ENCODE measurements around the gene DCXR. TPM values are rescaled to one million over a fixed set of nuclear protein-coding genes. Genes with fewer than 3 reads are reported as not detected.

The DCXR gene
- total RNA-seq, 1 experiment from 2014 or later: 135 TPM

DNA sequence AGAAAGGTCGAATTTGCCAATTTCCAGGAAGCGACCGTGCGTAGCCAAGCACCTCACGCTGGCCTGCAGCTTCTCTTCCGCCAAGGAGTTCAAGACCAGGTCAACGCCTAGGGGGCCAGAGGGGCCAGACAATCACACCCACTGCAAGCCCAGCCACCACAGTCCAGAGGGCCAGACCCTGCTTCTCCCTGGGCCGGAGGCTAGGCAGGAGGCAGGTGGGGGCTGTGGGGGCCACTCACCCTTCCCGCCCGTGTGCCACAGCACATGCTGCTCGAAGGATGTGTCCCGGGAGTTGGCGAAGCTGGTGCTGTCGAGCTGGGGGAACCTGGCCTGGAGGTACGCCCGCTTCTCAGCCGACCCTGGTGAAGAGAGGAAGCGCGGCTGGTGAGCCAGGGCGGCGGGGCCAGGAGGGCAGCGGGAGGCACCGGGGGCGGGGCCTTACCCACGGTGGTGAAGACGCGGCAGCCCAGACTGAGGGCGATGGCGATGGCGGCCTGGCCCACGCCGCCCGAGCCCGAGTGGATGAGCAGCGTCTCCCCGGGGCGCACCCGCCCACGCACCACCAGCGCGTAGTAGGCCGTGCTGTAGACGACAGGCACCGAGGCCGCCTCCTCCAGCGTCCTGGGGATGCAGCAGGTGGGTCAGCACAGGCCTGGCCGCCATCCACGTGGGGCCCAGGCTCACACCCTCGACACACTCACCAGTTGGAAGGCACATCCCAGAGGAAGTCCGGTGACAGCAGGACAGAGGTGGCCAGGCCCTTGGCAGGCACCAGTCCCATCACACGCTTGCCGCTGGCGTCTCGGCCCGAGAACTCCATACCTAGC, 46.2 kb upstream of the DCXR start:
- no peak overlapping the region for H3K27ac ChIP-seq (ENCODE audit: low read length)
- CTCF ChIA-PET: no interaction called here

DNA sequence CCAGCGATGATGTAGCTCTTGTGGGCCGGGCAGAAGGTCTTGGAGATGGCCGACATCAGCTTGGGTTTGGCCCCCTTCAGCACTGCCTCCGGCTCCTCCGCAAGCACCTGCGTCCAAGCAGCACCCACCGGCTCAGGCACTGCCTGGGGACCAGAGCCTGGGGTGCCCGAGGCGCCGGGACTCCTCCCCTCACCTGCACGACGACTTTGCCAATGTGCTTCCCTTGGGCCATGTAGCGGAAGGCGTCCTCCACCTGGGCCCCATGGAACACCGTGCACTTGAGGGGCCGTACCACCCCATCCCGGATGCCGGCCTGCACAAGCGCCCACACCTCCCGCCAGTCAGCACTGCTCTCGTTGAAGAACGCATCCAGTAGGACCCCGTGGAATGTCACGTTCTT, 45.5 kb upstream of the DCXR start:
- H3K4me2 ChIP-seq (ENCODE audit: low read length): no peak overlapping the region
- no peak overlapping the region for H3K27ac ChIP-seq (ENCODE audit: low read length)
- no peaks in the 10 kb centered on the region for H4K20me1 ChIP-seq (ENCODE audit: low read length)
- TSS peak; percentile 40 for BruUV-seq (replicated peaks)
- no peak overlapping the region for H3K9ac ChIP-seq (ENCODE audit: low read length)
- ATAC-seq (no peak), DNase-seq (no peak)
- H3K27me3 ChIP-seq (ENCODE audit: low read length): no peaks in the 10 kb centered on the region
- H2AFZ ChIP-seq (ENCODE audit: low read length): no peak overlapping the region
- POLR2A ChIA-PET (ENCODE audit: unreplicated experiment): no interaction called here
- no peaks in the 10 kb centered on the region for H3K9me2 ChIP-seq (replicated peaks; ENCODE audit: low read length)
- no peaks in the 10 kb centered on the region for H3F3A ChIP-seq (ENCODE audit: low read length, unreplicated experiment)
- H3K4me3 ChIP-seq (ENCODE audit: low read length): no peak overlapping the region
- H3K4me1 ChIP-seq (ENCODE audit: insufficient read depth, low read length): no peaks in the 10 kb centered on the region
- H3K36me3 ChIP-seq (ENCODE audit: low read depth, low read length): peaks cover 70% of the 10 kb centered on the region
- TF ChIP-seq, protein P1, sequence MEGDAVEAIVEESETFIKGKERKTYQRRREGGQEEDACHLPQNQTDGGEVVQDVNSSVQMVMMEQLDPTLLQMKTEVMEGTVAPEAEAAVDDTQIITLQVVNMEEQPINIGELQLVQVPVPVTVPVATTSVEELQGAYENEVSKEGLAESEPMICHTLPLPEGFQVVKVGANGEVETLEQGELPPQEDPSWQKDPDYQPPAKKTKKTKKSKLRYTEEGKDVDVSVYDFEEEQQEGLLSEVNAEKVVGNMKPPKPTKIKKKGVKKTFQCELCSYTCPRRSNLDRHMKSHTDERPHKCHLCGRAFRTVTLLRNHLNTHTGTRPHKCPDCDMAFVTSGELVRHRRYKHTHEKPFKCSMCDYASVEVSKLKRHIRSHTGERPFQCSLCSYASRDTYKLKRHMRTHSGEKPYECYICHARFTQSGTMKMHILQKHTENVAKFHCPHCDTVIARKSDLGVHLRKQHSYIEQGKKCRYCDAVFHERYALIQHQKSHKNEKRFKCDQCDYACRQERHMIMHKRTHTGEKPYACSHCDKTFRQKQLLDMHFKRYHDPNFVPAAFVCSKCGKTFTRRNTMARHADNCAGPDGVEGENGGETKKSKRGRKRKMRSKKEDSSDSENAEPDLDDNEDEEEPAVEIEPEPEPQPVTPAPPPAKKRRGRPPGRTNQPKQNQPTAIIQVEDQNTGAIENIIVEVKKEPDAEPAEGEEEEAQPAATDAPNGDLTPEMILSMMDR (conservative IDR thresholded peaks at IDR 0.05; ENCODE audit: low read depth, low read length): no peak
- TF ChIP-seq EZH2 (IDR thresholded peaks at IDR 0.05; ENCODE audit: low read length, unreplicated experiment): no peak
- TF ChIP-seq EZH2phosphoT487 (IDR thresholded peaks at IDR 0.05; ENCODE audit: borderline replicate concordance, low read length): no peak
- intact Hi-C loops (cut with micrococcal nuclease): no loop called here
- CTCF ChIA-PET: no interaction called here
- no peaks in the 10 kb centered on the region for H3K9me3 ChIP-seq (ENCODE audit: low read length)
- H3K79me2 ChIP-seq (ENCODE audit: low read length): no peaks in the 10 kb centered on the region

More for the DNA sequence above, 46.2 kb upstream of the DCXR start:
- Histone ChIP-seq H2AFZ (ENCODE audit: low read length) (no peak overlapping the region), H3K9me3 (ENCODE audit: low read length) (no peaks in the 10 kb centered on the region), H3K27me3 (ENCODE audit: low read length) (no peaks in the 10 kb centered on the region), H3K9ac (ENCODE audit: low read length) (no peak overlapping the region), H3K36me3 (ENCODE audit: low read depth, low read length) (peaks cover 71% of the 10 kb centered on the region), H3K79me2 (ENCODE audit: low read length) (no peaks in the 10 kb centered on the region), H3K4me1 (ENCODE audit: insufficient read depth, low read length) (no peaks in the 10 kb centered on the region), H3K4me2 (ENCODE audit: low read length) (no peak overlapping the region), H3K9me2 (replicated peaks; ENCODE audit: low read length) (no peaks in the 10 kb centered on the region), H3F3A (ENCODE audit: low read length, unreplicated experiment) (no peaks in the 10 kb centered on the region), H3K4me3 (ENCODE audit: low read length) (no peak overlapping the region), H4K20me1 (ENCODE audit: low read length) (no peaks in the 10 kb centered on the region)
- intact Hi-C loops (cut with micrococcal nuclease): no loop called here
- no peak for ATAC-seq
- POLR2A ChIA-PET (ENCODE audit: unreplicated experiment): no interaction called here
- DNase-seq: no peak
- BruUV-seq (replicated peaks): no TSS peak
- TF ChIP-seq, protein P1 (conservative IDR thresholded peaks at IDR 0.05; ENCODE audit: low read depth, low read length): no peak
- TF ChIP-seq EZH2 (IDR thresholded peaks at IDR 0.05; ENCODE audit: low read length, unreplicated experiment): no peak
- no peak for TF ChIP-seq EZH2phosphoT487 (IDR thresholded peaks at IDR 0.05; ENCODE audit: borderline replicate concordance, low read length)

DNA sequence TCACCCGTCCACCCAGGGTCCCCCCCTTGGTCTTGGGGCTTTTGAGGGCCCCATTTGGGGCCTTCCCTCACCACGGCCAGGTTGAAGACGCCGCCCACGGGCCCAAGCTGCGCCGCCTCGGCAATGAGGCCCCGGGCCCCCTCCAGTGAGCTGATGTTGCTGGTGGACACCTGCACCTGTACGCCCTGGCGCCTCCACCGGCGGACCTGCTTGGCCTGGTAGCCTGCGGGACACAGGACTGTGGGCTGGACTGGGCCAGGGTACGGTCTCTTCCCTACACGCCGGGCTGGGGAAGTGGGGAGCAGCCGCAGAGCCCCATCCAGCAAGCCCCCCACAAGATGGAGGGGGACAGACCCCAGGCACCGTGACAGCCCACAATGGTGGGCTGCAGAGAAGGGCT, 45.0 kb upstream of the DCXR start:
- no peak overlapping the region for H3K4me2 ChIP-seq (ENCODE audit: low read length)
- H3K79me2 ChIP-seq (ENCODE audit: low read length): no peaks in the 10 kb centered on the region
- no peaks in the 10 kb centered on the region for H3K27me3 ChIP-seq (ENCODE audit: low read length)
- POLR2A ChIA-PET (ENCODE audit: unreplicated experiment): no interaction called here
- intact Hi-C loops (cut with micrococcal nuclease): no loop called here
- DNase-seq: no peak
- H3K4me1 ChIP-seq (ENCODE audit: insufficient read depth, low read length): no peaks in the 10 kb centered on the region
- no peak for ATAC-seq
- BruUV-seq (replicated peaks): no TSS peak
- CTCF ChIA-PET: no interaction called here
- no peak overlapping the region for H2AFZ ChIP-seq (ENCODE audit: low read length)
- no peaks in the 10 kb centered on the region for H3K9me2 ChIP-seq (replicated peaks; ENCODE audit: low read length)
- H3K27ac ChIP-seq (ENCODE audit: low read length): no peak overlapping the region
- H3K9ac ChIP-seq (ENCODE audit: low read length): no peak overlapping the region
- no peaks in the 10 kb centered on the region for H3K9me3 ChIP-seq (ENCODE audit: low read length)
- no peaks in the 10 kb centered on the region for H4K20me1 ChIP-seq (ENCODE audit: low read length)
- H3K4me3 ChIP-seq (ENCODE audit: low read length): no peak overlapping the region
- no peaks in the 10 kb centered on the region for H3F3A ChIP-seq (ENCODE audit: low read length, unreplicated experiment)
- TF ChIP-seq EZH2 (IDR thresholded peaks at IDR 0.05; ENCODE audit: low read length, unreplicated experiment) (no peak), EZH2phosphoT487 (IDR thresholded peaks at IDR 0.05; ENCODE audit: borderline replicate concordance, low read length) (no peak)
- TF ChIP-seq, protein P1 (conservative IDR thresholded peaks at IDR 0.05; ENCODE audit: low read depth, low read length): no peak
- H3K36me3 ChIP-seq (ENCODE audit: low read depth, low read length): peaks cover 68% of the 10 kb centered on the region

Data from PC-3 (cell line).